Measurements from ENCODE around the gene BHLHE40.

- TF ChIP-seq, protein P1, sequence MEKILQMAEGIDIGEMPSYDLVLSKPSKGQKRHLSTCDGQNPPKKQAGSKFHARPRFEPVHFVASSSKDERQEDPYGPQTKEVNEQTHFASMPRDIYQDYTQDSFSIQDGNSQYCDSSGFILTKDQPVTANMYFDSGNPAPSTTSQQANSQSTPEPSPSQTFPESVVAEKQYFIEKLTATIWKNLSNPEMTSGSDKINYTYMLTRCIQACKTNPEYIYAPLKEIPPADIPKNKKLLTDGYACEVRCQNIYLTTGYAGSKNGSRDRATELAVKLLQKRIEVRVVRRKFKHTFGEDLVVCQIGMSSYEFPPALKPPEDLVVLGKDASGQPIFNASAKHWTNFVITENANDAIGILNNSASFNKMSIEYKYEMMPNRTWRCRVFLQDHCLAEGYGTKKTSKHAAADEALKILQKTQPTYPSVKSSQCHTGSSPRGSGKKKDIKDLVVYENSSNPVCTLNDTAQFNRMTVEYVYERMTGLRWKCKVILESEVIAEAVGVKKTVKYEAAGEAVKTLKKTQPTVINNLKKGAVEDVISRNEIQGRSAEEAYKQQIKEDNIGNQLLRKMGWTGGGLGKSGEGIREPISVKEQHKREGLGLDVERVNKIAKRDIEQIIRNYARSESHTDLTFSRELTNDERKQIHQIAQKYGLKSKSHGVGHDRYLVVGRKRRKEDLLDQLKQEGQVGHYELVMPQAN (conservative IDR thresholded peaks at IDR 0.05) = no peak
- TF ChIP-seq YY1 (IDR thresholded peaks at IDR 0.05; ENCODE audit: low read depth, low read length) = no peak
- TF ChIP-seq CTCF (IDR thresholded peaks at IDR 0.05 in 2 of 3, conservative IDR thresholded peaks at IDR 0.05 in 1 of 3; ENCODE audit: control insufficient read depth in 2 of 3, extremely low read depth in 1 of 3, insufficient read depth in 1 of 3, low read depth in 3 of 3, low read length in 3 of 3) = no peak
- TF ChIP-seq TAF1 (IDR thresholded peaks at IDR 0.05; ENCODE audit: borderline replicate concordance, low read depth, low read length) = no peak
- TF ChIP-seq POLR2AphosphoS2 (IDR thresholded peaks at IDR 0.05; ENCODE audit: low read depth, low read length) = no peak
Observed at GRCh38 chr3:4947028-4947427, 32.2 kb upstream of the BHLHE40 start.

All from GM12878 (cell line).